ENCODE measurements around the gene CEP41. TPM values are rescaled to one million over a fixed set of nuclear protein-coding genes. Genes with fewer than 3 reads are reported as not detected.

Gene CEP41
- polyA plus RNA-seq, 2 of the 4 experiments (the other 2 are of a cell fraction), result 13.0 to 23.1 TPM

DNA sequence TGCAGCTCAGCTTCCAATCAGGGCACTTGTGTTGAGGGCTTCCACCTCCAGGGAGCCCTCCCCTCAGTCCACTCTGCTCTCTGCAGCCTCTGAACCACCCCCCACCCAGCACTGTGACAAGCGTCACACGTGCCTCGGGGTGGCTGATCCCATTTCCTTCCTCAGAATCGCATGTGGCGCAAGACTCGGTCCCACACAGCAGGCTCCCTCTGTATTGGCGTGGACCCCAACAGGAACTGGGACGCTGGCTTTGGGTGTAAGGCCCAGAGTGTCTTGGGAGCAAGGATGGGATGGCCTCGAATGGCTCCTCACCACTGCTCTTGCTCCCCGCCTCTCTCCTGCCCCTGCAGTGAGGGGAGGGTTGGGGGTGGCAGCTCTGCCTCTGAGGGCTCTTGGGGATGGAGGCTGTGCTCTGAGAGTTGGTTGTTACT, 56.4 kb downstream of the CEP41 start:
- no peak for ATAC-seq
- Histone ChIP-seq H3K4me1 (no peaks in the 10 kb centered on the region), H3K4me3 (no peak overlapping the region), H3K4me2 (no peak overlapping the region), H3K27ac (no peak overlapping the region), H3K9me3 (no peaks in the 10 kb centered on the region)
- TF ChIP-seq ATOH8 (CRISPR knock-in tag; IDR thresholded peaks at IDR 0.05; ENCODE audit: low read depth), result no peak
- no peak for TF ChIP-seq JUNB (IDR thresholded peaks at IDR 0.05)
- no peak for TF ChIP-seq NFE2L2 (conservative IDR thresholded peaks at IDR 0.05; ENCODE audit: low read length)
- TF ChIP-seq, protein P1, sequence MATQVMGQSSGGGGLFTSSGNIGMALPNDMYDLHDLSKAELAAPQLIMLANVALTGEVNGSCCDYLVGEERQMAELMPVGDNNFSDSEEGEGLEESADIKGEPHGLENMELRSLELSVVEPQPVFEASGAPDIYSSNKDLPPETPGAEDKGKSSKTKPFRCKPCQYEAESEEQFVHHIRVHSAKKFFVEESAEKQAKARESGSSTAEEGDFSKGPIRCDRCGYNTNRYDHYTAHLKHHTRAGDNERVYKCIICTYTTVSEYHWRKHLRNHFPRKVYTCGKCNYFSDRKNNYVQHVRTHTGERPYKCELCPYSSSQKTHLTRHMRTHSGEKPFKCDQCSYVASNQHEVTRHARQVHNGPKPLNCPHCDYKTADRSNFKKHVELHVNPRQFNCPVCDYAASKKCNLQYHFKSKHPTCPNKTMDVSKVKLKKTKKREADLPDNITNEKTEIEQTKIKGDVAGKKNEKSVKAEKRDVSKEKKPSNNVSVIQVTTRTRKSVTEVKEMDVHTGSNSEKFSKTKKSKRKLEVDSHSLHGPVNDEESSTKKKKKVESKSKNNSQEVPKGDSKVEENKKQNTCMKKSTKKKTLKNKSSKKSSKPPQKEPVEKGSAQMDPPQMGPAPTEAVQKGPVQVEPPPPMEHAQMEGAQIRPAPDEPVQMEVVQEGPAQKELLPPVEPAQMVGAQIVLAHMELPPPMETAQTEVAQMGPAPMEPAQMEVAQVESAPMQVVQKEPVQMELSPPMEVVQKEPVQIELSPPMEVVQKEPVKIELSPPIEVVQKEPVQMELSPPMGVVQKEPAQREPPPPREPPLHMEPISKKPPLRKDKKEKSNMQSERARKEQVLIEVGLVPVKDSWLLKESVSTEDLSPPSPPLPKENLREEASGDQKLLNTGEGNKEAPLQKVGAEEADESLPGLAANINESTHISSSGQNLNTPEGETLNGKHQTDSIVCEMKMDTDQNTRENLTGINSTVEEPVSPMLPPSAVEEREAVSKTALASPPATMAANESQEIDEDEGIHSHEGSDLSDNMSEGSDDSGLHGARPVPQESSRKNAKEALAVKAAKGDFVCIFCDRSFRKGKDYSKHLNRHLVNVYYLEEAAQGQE (IDR thresholded peaks at IDR 0.05), result no peak
- no peak for TF ChIP-seq RNF2 (IDR thresholded peaks at IDR 0.05; ENCODE audit: borderline replicate concordance, low read depth)
- TF ChIP-seq CHD4 (IDR thresholded peaks at IDR 0.05; ENCODE audit: borderline replicate concordance), result no peak
- TF ChIP-seq MAZ (IDR thresholded peaks at IDR 0.05; ENCODE audit: borderline replicate concordance, low read depth, low read length), result no peak
- no peak for TF ChIP-seq ESRRA (IDR thresholded peaks at IDR 0.05; ENCODE audit: borderline replicate concordance, low read length)
- TF ChIP-seq JUN (IDR thresholded peaks at IDR 0.05), result no peak
- no peak for TF ChIP-seq SREBF2 (IDR thresholded peaks at IDR 0.05)
- no peak for TF ChIP-seq ZSCAN20 (CRISPR knock-in tag; IDR thresholded peaks at IDR 0.05)
- no peak for TF ChIP-seq CHD2 (IDR thresholded peaks at IDR 0.05; ENCODE audit: low read length, partially characterized antibody)
- no peak for TF ChIP-seq HMGXB4 (CRISPR knock-in tag; IDR thresholded peaks at IDR 0.05; ENCODE audit: borderline replicate concordance)
- TF ChIP-seq BHLHE40 (IDR thresholded peaks at IDR 0.05; ENCODE audit: low read depth, low read length), result no peak
- TF ChIP-seq POLR2AphosphoS2 (conservative IDR thresholded peaks at IDR 0.05; ENCODE audit: low read length), result no peak
- 75% methylated on average over 8 of the region's 10 CpGs for WGBS (ENCODE audit: missing lambda C conversion rate)
- FAIRE-seq, result no peak
- no peak for DNase-seq (ENCODE audit: low read depth in 1 of 2, low spot score in 1 of 2)
- ChIA-PET POLR2A (no interaction called here), CTCF (no interaction called here)

DNA sequence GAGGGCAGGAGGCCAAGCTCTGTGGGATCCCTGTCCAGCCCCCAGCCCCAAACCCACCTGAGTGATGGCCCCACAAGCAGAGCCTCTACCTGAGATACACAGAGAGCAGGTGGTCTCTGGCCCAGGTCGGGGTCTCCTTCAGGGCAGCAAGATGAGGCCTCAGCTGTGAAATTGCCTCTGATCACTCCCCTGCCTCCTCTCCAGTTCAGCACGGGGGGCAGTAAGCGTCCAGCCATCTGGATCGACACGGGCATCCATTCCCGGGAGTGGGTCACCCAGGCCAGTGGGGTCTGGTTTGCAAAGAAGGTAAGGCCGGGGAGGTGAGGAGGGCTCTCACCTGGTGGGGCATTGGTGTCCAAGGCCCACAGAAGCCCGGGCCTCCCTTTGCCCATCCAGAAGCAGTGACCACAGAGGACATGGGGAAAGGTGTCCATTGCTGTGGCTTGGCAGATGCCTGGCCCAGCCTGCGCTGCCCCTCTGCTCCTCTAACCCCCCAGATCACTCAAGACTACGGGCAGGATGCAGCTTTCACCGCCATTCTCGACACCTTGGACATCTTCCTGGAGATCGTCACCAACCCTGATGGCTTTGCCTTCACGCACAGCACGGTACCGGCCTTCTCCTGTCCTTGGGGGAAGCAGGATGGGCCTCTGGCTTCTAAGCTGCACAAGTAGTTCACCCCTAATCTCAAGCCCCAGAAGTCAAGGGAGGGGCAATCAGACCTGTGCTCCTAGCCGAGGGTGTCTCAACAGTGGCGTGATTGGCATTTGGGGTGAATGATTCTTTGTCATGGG, 57.4 kb downstream of the CEP41 start:
- H3K4me2 ChIP-seq, result no peak overlapping the region
- ATAC-seq (no peak), DNase-seq (ENCODE audit: low read depth in 1 of 2, low spot score in 1 of 2) (no peak), FAIRE-seq (no peak)
- ChIA-PET POLR2A (no interaction called here), CTCF (no interaction called here)
- H3K27ac ChIP-seq, result no peak overlapping the region
- no peaks in the 10 kb centered on the region for H3K4me1 ChIP-seq
- 77% methylated on average over 17 of the region's 18 CpGs for WGBS (ENCODE audit: missing lambda C conversion rate)
- no peak for TF ChIP-seq HEYL (CRISPR knock-in tag; IDR thresholded peaks at IDR 0.05)
- TF ChIP-seq NPAS2 (CRISPR knock-in tag; IDR thresholded peaks at IDR 0.05; ENCODE audit: borderline replicate concordance), result no peak
- TF ChIP-seq, protein P2, sequence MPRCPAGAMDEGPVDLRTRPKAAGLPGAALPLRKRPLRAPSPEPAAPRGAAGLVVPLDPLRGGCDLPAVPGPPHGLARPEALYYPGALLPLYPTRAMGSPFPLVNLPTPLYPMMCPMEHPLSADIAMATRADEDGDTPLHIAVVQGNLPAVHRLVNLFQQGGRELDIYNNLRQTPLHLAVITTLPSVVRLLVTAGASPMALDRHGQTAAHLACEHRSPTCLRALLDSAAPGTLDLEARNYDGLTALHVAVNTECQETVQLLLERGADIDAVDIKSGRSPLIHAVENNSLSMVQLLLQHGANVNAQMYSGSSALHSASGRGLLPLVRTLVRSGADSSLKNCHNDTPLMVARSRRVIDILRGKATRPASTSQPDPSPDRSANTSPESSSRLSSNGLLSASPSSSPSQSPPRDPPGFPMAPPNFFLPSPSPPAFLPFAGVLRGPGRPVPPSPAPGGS (IDR thresholded peaks at IDR 0.05), result no peak
- no peak for TF ChIP-seq HOXB5 (CRISPR knock-in tag; IDR thresholded peaks at IDR 0.05)
- no peak for TF ChIP-seq GATA3 (IDR thresholded peaks at IDR 0.05; ENCODE audit: borderline replicate concordance)
- TF ChIP-seq ZC3H11A (IDR thresholded peaks at IDR 0.05), result no peak
- no peak for TF ChIP-seq SMC3 (IDR thresholded peaks at IDR 0.05)
- TF ChIP-seq TP53 (CRISPR knock-in tag; IDR thresholded peaks at IDR 0.05), result no peak
- TF ChIP-seq RARB (CRISPR knock-in tag; IDR thresholded peaks at IDR 0.05), result no peak
- no peak for TF ChIP-seq RAD21 (conservative IDR thresholded peaks at IDR 0.05 in 1 of 2, IDR thresholded peaks at IDR 0.05 in 1 of 2)
- TF ChIP-seq CEBPB (IDR thresholded peaks at IDR 0.05), result no peak
- TF ChIP-seq CHD2 (IDR thresholded peaks at IDR 0.05; ENCODE audit: low read length, partially characterized antibody), result no peak
- TF ChIP-seq CHD4 (IDR thresholded peaks at IDR 0.05; ENCODE audit: borderline replicate concordance), result no peak
- no peak for TF ChIP-seq HMGXB4 (CRISPR knock-in tag; IDR thresholded peaks at IDR 0.05; ENCODE audit: borderline replicate concordance)
- TF ChIP-seq FOXS1 (CRISPR knock-in tag; IDR thresholded peaks at IDR 0.05), result no peak
- no peak overlapping the region for H3K4me3 ChIP-seq
- no peaks in the 10 kb centered on the region for H3K9me3 ChIP-seq
